Measurements from ENCODE around the gene TBX6.

The TBX6 gene

DNA sequence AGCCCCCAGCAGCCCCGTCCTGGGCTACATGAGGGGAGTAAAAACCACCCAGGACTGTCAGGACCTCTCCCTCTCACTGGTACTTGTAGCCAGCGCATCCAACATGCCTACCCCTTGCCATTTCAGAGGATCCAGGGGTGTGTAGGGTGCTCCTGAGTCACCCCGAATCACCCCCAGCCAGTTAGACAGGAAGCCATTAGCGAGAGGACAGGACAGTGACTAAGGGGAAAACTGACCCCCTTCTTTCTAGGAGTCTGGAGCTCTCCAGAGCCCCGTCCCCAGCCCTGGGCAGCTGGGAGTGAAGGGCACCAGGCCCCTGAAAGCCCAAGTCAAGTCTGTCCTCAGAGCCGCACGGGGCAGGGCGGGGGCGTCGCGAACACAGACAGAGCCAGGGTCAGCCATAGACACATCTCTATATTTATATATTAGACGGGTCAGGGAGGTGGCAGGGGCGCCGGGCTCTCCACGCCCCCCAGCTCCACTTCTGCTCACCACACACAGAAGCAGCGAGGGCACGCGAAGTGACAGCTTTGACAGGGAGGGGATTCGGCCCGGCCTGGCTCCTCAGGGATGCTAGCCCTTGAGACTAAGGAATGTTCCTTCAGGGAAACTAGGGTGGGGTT, 22.1 kb upstream of the TBX6 start:
- DNase-seq (ENCODE audit: low spot score): no peak

DNA sequence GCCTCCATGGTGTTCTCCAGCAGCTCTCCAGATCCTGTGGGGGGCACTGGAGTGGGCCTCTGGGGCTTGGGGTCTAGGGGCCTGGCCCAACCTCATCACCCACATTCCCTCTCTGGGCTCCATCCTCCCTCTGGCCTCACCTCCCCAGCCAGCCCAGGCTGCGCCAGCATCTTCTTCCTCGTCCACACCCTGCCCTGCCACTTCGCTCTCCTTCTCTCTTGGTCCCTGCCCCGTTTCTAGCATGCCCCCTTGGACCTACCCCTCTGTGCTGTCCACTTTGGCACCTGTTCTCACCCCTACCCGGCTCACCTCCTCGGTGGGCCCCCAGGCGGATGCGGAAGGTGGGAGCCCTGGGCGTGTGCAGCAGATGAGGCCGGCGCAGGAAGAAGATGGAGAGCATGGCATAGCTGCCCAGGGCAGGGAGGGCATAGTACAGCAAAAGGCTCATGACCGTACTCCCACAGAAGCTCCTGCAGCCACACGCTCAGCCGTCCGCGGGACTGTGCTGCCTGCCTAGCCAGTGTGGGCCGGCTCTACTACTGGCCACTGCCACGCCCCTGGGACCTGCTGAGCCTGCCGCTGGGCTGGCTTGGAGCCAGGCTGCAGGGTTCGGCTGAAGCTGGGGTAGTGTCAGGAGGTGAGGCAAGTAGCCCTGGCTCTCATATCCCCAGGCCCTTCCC, 21.4 kb upstream of the TBX6 start, which contains the start of gene GDPD3:
Gene GDPD3 (minus strand): TSS at position 507 of the 680 bp plus-strand sequence. CDS start 59 bp downstream, at position 448.
- DNase-seq (ENCODE audit: low spot score): no peak

DNA sequence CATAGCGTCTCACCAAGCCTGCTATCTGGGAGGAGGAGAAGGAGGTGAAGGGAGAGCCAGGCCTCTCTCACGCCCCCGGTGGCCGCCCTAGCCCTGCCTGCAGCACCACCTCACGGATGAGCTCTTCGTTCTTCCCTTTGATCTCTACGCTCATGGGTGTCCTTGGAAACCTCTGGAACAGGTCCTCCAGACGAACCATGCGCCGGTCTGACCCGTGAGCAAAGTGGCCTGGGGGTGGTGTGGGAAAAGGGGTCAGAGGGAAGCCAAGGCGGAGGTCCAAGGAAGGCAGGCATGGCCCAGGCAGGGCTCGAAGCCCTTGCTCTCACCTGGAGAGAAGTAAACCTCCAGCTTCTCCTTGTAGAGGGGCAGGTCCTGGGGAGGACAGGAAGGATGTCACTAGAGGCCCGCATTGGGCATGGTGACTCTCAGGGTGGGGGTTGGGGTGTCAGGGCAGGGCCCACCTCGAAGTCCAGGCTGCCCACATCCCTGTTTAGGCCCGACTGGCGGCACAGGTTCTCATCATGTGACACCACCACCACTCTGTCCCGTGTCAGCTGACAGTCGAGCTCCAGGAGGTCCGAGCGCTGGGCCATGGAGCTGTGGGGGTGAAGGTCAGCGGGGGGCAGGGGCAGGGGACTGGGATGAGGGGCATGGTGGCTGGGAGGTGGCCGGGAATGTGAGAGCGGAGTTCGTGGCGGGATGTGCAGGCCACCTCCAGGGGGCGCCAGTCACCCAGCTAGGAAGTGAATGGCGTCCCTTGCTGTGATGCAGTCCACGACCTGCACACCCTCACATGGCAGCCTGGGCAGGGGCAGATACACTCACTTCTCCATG, 20.7 kb upstream of the TBX6 start:
- no peak for DNase-seq (ENCODE audit: low spot score)

DNA sequence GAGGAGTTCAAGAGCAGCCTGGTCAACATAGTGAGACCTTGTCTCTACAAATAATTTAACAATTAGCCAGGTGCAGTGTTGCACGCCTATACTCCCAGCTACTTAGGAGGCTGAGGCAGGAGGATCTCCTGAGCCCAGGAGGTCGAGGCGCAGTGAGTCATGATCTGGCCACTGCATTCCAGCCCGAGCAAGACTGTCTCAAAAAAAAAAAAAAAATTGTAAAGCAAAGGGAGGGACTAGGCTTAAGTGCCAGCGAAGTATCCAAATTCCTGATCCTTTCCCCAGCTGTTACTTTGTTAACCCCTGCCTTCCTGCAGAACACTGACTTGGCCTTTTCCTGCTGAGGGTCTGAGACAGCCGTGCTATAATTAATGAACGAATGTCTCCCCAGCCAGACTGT, 18.9 kb upstream of the TBX6 start:
- DNase-seq (ENCODE audit: low spot score): no peak

DNA sequence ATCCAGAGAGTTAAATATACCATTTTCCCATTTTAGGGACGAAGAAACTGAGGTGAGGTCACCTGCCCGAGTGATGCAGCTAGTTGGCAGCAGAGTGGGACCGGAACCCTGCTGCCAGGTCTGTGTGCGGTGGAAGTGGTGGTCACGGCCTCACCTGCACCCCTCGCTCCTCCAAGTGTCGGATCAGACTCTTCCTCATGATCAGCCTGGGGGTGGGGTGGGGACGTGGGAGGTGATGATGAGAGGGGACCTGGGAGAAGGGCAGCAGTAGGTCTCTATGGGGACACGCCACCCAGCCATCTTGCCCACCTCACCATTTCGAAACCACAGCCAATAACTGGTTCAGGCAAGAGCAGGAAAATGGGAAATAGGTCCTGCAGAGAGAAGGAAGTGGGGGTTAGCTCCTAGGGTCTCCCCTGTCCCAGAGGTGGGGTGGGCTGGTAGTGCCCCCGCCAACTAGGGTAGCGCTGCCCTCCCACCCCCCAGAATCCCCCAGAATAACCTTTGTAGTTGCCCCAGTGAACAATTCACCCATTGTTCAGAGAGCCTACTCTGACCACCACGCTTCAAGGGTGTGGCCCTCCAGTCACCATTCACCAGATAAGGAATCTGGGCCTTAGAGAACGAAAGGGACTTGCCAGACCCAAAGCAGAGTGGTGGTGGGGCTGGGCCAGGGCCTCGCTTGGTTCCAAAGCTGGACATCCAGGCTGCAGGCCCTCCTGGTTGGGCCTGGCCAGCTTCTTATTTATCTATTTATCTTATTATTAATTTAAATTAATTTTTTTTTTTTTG, 16.5 kb upstream of the TBX6 start:
- no peak for DNase-seq (ENCODE audit: low spot score)

DNA sequence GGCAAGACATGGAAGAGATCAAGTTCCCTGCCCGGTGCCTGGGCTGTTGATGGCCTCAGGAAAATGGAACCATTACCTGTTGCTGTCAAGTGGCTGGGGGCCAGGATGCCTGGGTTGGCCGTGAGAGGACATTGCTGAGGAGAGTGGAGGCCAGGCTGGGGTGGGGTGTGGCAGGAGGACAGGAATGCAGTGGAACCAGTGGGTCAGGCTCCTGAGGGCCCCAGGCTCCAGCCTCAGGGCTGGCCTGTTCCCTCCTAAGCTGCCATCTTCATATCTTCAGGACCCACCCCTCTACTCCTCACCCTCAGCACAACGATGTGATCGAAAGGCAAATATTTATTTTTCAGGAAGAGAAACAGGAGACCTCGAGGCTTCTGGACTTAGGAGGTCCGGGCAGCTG, 12.8 kb upstream of the TBX6 start:
- DNase-seq (ENCODE audit: low spot score): no peak

DNA sequence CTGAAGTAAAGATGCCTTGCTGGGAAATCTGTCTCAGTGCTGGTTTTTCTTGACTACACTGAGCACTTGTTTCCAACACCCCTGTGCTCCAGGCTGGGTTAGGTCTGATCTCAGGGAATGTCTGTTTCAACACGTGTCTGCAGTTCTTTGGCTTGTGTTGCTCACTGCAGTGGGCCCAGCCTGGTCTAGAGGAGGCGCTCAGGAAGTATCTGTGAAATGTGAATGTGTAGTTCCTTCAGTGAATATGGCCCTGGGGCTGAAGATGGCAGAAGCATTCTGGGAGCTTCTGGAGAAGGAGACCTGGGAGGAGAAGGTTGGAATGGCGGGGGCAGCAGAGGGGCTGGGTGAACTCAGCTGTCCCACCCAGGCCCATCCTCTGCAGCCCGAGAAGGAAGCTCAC, 12.4 kb upstream of the TBX6 start:
- DNase-seq (ENCODE audit: low spot score): no peak

DNA sequence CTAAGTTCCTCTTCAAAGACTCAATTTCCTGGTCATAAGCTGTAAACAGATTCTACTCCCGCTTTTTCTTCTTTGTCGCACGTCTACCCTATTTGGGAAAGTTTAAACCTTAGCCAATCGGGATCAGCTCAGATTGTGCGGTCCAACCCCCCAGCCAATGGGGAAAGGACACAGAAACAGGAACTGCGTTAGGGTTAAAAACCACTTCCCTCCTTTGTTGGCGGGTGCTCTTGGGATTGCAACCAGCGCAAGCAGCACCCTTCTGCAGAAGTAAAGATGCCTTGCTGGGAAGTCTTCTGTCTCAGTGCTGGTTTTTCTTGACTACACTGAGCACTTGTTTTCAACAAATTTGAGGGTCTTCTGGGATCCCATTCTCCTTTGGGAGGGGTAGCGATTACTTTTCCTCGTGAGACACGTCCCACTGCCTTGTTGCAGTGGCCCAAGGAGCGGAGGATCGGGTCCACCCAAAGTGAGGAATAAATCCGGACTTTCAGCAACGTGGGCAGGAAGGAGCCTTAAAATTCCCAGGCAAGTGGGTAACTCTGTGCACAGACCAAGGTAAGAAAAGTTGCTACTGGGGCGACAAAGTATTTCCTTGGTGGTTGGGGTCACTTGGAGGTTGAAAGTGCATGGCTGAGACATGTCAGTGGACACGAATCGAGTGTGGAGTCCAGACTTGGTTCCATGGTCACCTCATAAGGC, 5.3 kb upstream of the TBX6 start:
- DNase-seq (ENCODE audit: low spot score): no peak

DNA sequence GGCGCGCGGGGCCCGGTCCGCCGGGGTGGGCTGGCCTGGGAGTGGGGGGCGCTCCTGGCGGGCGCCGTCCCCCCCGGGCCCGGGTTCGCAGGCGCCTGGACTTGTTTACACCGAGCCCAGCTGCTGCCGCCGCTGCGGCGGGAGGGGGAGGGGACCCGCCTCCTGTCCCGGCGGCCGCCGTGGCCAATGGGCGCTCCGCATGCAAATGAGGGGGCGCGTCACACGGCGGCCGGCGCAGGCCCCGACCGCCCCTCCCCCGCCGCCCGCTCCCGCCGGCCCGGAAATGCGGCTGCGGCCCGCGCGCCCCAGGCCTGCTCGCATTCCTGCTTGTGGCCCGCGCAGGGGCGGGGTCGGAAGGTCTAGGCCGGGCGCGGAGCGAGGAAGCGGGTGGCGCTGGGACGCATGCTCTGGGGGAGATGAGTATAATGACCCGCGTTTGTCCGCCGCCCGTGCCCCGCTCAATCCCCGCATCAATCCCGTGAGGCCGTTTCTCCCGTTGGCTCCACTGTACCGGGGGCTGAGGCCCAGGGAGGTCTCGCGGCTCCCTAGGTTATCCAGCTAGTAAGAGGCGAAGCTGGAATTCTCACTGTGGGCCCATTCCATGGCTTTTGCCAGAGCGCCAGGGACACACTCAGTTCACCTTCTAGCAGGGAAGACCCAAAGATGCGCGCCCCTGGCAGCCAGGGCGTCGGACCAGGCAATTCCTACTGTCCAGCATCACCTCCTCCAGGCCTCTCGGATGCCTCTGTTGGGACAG, 4.6 kb upstream of the TBX6 start, which contains the start of gene YPEL3:
Gene YPEL3 (minus strand): TSS at position 109 of the 757 bp plus-strand sequence. CDS start 731 bp downstream, outside the sequence.
- peak; percentile 89 for DNase-seq (ENCODE audit: low spot score)

DNA sequence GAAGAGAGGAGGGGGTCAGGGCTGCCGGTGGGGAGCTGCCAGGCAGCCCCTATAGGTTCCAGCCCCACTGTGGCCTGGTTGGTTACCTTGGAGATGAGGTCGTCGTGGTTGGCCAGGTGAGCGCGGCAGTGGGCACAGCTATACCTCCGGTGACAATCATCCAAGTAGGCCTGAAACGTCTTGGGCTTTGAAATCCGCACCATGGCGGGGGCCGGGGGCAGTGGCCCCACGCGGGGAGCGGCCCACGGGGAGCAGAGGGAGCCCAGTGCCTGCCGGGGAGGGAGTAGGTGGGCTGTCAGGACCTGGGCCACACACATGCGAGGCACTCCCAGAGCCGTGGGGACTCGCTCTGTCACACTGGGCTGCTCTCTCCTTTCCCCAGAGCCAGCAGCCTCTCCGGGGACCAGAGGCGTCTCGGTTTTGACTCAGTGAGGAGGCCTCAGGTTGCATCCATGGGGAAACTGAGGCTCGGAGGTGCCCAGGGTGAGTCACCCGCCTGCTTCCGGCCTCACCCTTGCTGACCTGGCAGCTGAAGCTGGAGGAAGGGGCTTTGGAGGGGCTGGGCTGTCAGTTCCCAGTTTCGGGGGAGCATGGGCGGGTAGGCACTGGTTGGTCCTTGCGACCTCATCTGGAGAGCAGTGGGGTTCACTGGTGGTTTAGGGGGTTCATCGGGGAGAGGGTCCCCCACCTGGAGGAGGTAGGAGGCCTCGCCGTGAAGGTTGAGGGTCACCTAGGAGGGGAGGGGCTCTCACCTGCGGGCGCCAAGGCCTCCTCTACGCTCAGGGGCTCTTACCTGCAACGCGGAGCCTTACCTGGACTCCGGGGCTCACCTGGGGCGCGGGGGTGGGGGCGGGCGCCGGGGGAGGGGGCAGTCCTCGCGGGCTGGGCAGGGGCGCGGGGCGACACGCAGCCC, 3.7 kb upstream of the TBX6 start:
- DNase-seq (ENCODE audit: low spot score): no peak

DNA sequence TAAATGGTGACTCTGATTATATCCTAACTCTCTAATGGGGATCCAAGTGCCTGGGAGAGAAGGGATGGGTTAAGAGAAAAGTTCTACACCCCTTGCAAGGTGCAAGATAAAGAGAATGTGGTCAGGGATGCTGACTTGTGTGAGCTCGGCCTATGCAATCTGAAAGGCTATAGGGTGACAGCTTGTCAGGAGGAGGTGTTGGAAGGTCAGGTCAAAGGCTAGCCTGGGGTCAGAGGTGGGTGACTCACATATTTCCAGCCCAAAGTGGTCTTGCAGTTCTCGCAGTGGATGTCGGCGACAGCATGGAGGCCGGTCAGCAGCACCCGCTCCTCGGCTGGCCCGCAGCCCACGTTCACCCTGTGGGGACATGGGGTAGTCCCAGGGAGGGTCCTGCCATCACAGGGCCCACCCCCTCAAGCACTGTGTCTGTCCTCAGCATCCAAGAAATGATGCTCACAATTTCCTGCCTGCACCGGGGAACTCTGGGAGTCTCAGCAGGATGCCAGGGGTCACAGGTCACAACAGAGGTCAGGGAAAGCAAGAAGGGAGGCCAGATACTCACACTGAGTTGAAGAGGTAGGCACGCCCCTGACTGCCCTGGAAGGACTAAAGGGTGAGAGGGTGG, 2.9 kb upstream of the TBX6 start:
- no peak for DNase-seq (ENCODE audit: low spot score)

DNA sequence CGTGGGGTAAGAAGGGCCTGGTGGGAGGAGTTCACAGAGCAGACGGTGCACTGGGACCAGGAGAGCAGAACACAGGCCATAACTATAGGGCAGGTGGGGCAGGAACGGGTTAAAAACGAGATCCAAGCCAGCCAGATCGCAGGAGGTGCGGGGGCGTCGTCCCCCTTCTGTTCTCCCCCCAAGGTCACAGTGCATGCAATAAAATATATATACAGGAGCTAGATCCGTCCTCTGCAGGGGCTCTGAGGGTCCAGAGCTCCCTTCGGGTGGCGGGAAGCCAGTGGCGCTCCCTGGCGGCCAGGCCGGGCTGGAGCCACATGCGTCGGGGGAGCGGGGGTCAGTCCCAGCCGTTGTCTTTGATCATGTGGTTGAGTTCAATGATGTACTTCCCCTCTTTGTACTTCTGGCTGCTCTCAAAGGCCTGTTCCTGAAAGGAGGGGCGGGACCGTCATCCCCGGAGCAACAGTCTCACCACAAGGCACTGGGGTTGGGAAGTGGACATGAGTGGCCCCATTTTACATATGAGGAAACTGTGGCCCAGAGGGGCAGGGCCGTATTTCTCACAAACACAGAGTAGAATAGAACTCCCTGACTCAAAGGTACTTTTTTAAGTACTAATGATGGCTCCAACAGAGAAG, 768 bp upstream of the TBX6 start:
- DNase-seq (ENCODE audit: low spot score): peak; percentile 84

DNA sequence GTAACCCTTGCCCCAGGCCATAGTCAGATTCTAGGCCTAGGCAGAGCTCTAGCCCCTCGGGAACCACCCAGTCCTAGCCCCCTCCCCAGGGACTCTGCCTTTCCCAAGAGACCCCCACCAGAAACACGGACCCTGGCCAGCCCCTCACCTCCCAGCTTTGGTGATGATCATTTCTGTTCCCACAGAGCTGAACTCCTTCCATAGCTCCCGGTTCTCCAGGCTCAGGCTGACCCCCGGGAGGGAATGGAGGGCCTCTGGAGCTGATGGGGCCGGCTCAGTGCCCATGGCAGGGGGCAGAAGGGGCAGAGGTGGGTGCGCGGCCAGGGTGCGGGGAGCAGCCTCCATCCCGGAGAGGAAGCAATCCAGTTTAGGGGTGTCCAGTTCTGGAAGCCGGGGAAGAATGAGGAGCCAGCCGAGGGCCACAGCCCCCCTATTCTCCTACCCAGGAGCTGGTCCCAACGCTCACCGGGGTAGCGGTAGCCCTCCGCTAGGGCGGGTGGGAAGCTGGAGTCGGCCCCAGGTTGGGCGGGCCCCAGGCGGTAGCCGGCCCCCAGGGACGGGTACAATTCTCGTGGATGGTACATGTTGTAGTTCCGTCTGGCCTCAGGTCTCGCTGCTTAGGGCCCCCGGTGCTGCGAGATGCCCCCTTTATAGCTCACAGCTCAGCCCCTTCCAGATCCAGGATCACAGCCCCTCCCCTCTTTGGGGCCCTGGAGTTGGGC, 953 bp downstream of the TBX6 start:
- no peak for DNase-seq (ENCODE audit: low spot score)

DNA sequence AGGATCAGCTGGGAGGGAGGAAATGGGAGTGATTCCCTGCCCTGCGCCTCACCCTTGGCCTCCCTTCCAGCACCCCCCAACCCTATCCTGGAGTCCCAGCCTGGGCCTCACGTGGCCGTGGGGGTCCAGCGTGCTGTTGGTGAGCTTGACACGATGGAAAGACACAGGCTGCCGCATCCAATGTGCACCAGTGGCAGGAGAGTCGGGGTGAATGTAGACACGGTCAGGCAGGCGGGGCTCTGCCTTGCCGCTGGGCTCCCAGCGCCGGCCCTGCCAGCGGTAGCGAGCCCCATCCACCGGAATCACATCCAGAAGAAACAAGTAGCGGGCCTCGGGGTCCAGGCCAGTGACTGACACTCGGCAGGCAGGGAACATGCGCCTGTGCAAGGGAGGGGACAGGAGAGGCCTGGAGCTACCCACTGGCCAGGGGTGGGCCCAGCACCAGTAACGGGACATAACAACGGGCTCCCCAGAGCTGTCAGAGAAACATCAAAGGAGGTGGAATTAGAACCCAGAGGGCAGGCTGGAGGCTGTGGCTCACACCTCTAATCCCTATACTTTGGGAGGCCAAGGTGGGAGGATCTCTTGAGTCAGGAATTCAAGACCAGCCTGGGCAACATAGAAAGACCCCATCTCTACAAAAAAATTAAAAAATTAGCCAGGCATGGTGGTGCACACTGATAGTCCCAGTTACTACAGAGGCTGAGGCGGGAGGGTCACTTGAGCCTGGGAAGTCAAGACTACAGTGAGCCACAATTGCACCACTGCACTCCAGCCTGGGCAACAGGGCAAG, 2.7 kb downstream of the TBX6 start:
- DNase-seq (ENCODE audit: low spot score): no peak

DNA sequence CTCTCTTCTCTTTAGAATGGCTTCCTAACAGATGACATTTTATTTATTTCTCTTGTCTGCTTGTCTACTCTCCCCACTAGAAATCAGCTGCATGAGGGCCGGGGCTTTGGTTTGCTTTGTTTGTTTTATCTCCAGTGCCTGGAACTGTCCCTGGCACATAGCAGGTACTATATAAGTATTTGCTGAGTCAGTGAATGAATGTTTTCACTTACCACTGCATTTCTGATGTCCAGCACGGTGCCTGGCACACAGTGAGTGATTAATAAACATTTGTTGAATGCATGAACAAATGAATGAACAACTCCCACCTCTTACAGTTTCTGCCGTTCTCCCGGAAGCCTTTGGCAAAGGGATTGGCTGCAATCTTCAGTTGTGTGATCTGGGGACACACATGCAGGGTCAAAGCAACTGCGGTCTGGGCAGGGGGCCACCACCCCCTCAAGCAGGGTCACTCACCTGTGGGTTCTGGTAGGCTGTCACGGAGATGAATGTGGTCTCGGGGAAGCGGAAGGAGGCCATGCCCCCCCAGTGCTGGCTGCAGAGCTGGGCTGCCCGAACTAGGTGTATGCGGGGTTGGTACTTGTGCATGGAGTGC, 3.4 kb downstream of the TBX6 start:
- no peak for DNase-seq (ENCODE audit: low spot score)

DNA sequence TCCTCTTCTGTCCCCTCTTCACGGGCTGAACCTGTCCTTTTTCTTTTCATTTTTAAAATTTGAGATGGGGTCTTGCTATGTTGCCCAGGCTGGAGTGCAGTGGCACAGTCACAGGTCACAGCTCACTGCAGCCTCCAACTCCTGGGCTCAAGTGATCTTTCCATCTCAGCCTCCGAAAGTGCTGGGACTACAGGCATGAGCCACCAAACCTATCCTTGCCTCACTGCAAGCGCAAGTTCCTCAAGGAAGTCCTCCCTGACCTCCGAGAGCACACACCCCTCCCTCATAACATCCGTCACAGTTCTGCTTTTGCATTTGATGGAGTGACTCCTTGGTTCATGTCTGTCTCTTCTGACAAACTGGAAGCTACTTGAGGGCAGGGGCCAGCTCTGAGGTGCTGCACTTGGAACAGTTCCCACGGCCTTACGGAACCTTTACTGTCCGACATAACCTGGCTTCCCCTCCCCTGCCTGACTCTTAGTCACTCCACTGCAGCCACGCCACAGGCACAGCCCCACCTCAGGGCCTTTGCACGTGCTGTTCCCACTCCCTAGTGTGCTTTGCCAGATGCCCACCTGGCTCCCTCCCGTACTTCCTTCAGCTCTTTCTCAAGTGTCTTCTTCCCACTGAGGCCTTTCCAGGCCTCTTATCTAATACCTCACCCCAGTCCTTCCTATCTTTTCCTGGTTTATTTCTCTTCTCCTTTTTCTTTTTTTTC, 4.4 kb downstream of the TBX6 start:
- DNase-seq (ENCODE audit: low spot score): no peak

Data from globus pallidus (tissue), 1 donor.